NCI-H345 treated with DMSO at 0.1 percent for 48 hours (cell line): Measurements from ENCODE around the gene GPR152.
"Not testable (repeated sequence)": the region's sequence is repeated elsewhere in the genome, so short reads cannot be mapped to it uniquely, and the experiment has no call there.

ENCODE experiments used
- DNase-seq: peaks from one replicate; lab custom pipeline; 2025; ENCODE audit not compliant: unreplicated experiment; lab: John Stamatoyannopoulos, UW

GPR152 gene

GRCh38 chr11:67489885-67490726 lies 37.6 kb upstream of the GPR152 start:
- no peak for DNase-seq

DNA sequence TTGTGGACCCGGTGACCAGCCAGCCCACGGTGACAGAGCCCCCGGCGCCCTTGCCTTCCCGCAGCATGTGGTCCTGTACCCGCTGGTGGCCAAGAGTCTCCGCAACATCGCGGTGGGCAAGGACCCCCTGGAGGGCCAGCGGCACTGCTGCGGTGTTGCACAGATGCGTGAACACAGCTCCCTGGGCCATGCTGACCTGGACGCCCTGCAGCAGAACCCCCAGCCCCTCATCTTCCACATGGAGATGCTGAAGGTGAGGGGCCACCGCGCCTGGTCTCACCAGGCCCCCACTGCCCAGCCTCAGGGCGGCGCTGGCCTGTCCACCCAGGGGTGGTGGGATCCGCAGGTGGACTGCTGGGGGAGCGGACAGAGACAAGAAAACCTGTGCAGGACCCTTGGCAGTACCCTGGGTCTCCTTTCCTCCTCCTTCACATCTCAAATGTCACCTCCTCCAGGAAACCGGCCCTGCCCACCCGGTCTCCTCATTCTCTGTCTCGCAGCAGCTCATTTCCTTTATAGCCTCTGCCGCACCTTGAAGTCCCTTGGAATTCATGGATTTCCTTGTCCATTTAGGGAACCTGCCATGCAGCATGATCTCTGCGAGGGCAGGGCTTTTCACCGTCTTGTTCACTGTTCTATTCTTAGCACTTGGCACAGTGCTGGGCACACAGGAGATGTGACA lies 36.8 kb upstream of the GPR152 start:
- no peak for DNase-seq

GRCh38 chr11:67486481-67487195 lies 34.1 kb upstream of the GPR152 start:
- no peak for DNase-seq

DNA sequence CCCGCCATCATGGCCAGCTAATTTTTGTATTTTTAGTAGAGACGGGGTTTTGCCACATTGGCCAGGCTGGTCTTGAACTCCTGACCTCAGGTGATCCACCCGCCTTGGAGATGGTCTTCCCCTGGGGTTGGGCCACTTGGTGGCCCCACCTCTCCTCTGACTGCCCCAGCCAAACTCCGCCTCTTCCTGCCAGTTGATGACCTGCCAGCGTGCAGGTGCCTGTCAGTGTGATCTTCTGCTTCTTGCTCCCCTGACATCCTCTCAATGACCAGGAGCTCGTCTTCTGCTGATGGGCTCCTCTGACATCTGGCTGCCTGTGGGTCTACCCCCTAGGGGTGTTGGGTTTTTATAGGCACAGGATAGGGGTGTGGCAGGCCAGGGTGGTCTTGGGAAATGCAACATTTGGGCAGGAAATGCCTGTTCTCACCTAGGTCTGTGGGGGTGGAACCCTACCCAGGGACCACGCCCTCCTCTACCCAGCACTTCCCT lies 33.4 kb upstream of the GPR152 start:
- DNase-seq: not testable (repeated sequence)

DNA sequence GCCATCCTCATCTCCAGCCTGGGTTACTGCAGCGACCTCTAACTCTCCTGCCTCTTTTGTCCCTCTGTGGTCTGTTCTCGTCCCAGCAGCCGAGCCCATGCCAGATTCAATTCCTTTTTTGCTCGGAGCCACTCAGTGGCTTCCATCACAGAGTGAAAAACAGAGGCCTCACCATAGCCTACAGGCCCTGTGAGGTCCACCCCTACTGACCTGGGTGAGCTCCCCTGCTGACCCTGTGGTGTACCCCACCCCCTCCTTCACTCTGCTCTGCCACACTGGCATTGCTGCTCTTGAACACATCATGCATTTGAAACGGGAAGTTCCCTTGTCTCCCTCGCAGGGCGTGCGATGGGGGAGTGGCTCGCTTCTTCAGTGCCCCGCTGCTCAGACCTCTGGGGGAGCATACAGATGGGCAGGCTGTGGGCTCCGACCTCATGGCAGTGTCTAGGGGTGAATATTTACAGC lies 32.4 kb upstream of the GPR152 start:
- DNase-seq: no peak

- DNase-seq: no peak
Measured at GRCh38 chr11:67483831-67484665, 31.5 kb upstream of the GPR152 start.

DNA sequence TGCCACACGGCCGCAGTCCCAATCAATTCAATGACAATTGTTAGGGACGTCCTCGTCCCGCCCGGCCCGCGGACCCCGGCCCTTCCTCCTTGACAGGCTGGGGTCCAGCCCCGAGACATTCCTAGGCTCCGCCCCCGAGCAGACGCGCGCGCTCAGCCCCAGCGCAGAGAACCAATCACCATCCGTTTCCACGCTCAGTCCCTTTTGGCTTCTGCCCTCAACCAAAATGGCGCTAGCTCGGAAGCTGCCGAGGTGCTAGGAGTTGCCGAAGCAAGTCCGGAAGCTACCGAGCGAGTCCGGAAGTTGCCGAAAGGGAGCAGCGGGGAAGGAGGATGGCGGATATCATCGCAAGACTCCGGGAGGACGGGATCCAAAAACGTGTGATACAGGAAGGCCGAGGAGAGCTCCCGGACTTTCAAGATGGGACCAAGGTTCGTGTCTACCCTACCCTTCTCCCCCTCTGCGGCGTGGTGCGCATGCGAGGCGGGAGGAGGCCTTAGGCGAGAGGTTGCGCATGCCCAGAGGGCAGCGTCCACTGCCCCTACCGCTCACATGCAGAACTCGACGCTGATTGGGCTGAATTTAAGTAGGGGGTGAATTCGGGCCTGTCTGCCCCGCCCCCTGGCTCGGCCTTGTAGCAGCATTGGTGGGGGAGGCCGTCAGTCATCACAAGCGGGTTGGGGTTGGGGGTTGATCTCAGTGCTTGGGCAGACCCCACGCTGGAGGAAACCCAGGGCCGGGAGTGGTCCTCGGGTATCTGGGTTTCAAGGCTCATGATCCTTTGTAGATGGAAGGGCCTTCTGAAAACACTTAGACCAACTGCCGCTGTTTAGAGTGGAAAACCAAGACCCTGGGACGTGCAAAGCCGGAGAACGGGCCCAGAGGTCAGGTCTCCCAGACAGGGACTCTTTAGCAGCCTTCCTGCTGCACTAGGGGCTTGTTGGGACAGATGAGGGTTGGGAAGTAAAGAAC lies 30.6 kb upstream of the GPR152 start, which contains the start of gene AIP:
AIP (plus strand) TSS at position 200 of the 972 bp plus-strand sequence; CDS start at position 333, 133 bp downstream.
- DNase-seq: peak; percentile 97

DNA sequence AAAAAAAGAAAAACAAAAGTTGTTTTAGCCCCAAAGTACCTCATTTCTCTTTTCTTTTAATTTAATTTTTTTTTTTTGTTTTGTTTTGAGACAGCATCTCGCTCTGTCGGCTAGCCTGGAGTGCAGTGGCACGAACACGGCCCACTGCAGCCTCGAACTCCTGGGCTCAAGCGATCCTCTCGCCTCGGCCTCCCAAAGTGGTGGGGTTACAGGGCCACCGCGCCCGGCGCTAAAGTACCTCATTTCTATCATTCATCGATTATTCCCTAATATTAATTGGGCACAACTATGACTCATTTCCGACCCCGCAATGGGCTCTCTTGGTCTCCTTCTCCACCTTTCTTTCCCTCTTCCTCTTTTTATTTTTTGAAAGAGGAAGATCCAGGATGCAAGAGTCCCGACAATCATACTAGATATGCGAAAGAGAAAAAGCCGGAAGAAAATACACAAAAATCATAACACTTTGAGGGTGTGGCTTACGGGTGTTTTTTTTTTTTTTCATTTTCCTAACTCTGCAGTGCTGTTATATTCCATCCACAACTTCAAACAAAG lies 29.8 kb upstream of the GPR152 start:
- DNase-seq: no peak

DNA sequence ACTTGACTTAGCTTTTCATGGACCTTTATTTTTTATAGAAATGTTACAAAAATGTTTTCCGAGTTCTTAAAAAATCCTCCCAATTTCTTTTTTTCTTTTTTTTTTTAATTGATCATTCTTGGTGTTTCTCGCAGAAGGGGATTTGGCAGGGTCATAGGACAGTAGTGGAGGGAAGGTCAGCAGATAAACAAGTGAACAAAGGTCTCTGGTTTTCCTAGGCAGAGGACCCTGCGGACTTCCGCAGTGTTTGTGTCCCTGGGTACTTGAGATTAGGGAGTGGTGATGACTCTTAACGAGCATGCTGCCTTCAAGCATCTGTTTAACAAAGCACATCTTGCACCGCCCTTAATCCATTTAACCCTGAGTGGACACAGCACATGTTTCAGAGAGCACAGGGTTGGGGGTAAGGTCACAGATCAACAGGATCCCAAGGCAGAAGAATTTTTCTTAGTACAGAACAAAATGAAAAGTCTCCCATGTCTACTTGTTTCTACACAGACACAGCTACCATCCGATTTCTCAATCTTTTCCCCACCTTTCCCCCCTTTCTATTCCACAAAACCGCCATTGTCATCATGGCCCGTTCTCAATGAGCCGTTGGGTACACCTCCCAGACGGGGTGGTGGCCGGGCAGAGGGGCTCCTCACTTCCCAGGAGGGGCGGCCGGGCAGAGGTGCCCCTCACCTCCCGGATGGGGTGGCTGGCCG lies 25.0 kb upstream of the GPR152 start:
- DNase-seq: not testable (repeated sequence)

DNA sequence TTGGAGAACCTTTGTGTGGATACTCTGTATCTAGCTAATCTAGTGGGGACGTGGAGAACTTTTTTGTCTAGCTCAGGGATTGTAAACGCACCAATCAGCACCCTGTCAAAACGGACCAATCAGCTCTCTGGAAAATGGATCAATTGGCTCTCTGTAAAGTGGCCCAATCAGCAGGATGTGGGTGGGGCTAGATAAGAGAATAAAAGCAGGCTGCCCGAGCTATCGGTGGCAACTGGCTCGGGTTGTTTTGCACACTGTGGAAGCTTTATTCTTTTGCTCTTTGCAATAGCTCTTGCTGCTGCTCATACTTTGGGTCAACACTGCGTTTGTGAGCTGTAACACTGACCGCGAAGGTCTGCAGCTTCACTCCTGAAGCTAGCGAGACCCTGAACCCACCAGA lies 24.2 kb upstream of the GPR152 start:
- DNase-seq: not testable (repeated sequence)

GRCh38 chr11:67472882-67473281 lies 20.4 kb upstream of the GPR152 start:
- no peak for DNase-seq

- no peak for DNase-seq
Measured at GRCh38 chr11:67470337-67471002, 17.9 kb upstream of the GPR152 start.

DNA sequence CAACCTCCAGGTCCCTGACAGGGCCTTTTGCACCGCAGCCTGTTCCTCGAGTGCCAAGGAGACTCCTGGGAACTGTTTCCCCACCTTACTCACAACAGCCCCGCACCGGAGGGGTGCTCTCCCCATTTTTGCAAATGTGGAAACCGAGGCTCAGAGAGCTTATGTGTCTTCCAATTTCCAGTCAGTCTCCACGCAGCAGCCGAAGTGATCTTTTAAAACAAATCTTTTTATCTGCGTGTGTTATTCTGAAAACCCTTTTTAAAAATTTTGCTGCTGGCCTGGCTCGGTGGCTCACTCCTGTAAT lies 16.9 kb upstream of the GPR152 start:
- DNase-seq: peak; percentile 67

- DNase-seq: peak; percentile 78
Measured at GRCh38 chr11:67468759-67469507, 16.4 kb upstream of the GPR152 start, which contains the start of gene TMEM134. Gene TMEM134, minus strand, starts transcription at chr11:67469251. Its CDS starts 59 bp downstream, at chr11:67469192.

DNA sequence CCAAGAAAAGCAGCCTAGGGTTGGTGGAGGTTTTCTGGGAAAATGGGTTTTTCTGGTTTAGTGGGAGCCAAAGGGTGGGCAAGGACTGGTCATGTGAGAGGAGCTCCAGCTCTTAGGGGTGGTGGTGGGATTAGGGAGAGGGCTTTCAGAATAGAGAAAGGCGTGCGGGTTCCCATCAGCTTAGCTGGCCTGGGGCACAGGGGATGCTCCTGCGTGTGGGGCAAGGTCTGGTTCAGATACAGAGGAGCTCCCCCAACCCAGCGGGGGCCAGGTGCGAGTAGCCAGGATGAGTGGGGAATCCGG lies 15.9 kb upstream of the GPR152 start:
- no peak for DNase-seq

DNA sequence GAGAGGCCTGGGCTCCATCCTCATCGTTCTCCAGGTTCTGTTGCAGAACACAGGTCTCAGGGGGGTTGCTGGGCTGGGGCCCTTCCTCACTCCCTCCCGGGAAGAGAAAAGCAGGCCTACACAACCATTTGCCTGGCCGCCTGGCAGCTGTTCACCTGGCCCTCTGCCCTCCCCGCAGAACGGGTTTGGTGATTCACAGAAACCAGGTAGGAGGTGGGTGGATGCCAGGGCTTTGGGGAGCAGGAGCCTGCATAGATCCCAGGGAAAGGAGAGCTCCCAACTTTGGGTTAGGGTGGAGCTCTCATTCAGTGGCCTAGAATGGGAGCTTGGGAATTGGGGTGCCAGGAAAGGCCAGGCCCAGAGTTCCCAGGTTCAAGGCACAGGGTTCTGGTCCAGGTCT lies 15.5 kb upstream of the GPR152 start:
- DNase-seq: no peak
